Suprapubic skin (tissue), 4 donors: Measurements from ENCODE around the gene NAA80. TPM values are rescaled to one million over a fixed set of nuclear protein-coding genes. Genes with fewer than 3 reads are reported as not detected.
"Not testable (repeated sequence)": the region's sequence is repeated elsewhere in the genome, so short reads cannot be mapped to it uniquely, and the experiment has no call there.

Experiments
- DNase-seq, 2 donors: peaks; one replicate each; pipeline ENCODE4 v3.0.0-alpha.2; 2019; ENCODE audit warnings: low spot score in 2 of 2
- H3K27ac ChIP-seq: fragments of 200-600 bp; sonication (generic); one replicate; pipeline ENCODE4 v1.5.1; 2019
- H3K27me3 ChIP-seq: fragments of 200-600 bp; sonication (generic); one replicate; pipeline ENCODE4 v1.5.1; 2019
- H3K36me3 ChIP-seq: fragments of 200-600 bp; sonication (generic); one replicate; pipeline ENCODE4 v1.5.1; 2019
- H3K4me1 ChIP-seq: fragments of 200-600 bp; sonication (generic); one replicate; pipeline ENCODE4 v1.5.1; 2019
- H3K4me3 ChIP-seq: fragments of 200-600 bp; sonication (generic); one replicate; pipeline ENCODE4 v1.5.1; 2019; ENCODE audit warnings: mild to moderate bottlenecking
- H3K9me3 ChIP-seq: fragments of 200-600 bp; sonication (generic); one replicate; pipeline ENCODE4 v1.5.1; 2019
- EP300 ChIP-seq: sonication (generic); formaldehyde crosslinking; IDR thresholded peaks from one replicate; pipeline ENCODE4 v1.6.1; 2017; ENCODE audit warnings: antibody characterized with exemption
- POLR2A ChIP-seq, 2 donors: fragments of 450-650 bp; IDR thresholded peaks; one replicate each; pipeline ENCODE4 v1.6.1; 2017; ENCODE audit warnings: antibody characterized with exemption in 2 of 2, mild to moderate bottlenecking in 2 of 2, moderate library complexity in 2 of 2
- POLR2AphosphoS5 ChIP-seq, 3 donors: sonication (generic); formaldehyde crosslinking; IDR thresholded peaks; one replicate each; pipeline ENCODE4 v1.6.1; 2017; ENCODE audit warnings: antibody characterized with exemption in 3 of 3
- WGBS: methylation state at CpG from one replicate; pipeline ENCODE4 v1.1.5; 2018; 5-methylcytosine and 5-hydroxymethylcytosine counted together
- total RNA-seq, 4 donors: library from RNA; depleted of rRNA; stranded (reverse); fragments of >200 nt; gene quantifications; one replicate each; pipeline ENCODE4 v1.1.0, GENCODE V29; 2016
- TF ChIP-seq, protein P1 (sequence below), 2 donors: fragments of 200-600 bp in 1 of 2; fragments of 450-650 bp in 1 of 2; sonication (generic) in 1 of 2; IDR thresholded peaks; one replicate each; pipeline ENCODE4 v1.5.1; 2016 to 2019; ENCODE audit warnings: antibody characterized with exemption in 2 of 2, mild to moderate bottlenecking in 1 of 2, moderate library complexity in 1 of 2

Gene NAA80
- total RNA-seq, 4 donors from 2014 or later, result 19.5 to 23.4 (median 20.3) TPM

GRCh38 chr3:50265571-50265970, 33.6 kb downstream of the NAA80 start:
- H3K36me3 ChIP-seq, result no peaks in the 10 kb centered on the region
- H3K4me3 ChIP-seq, result no peak overlapping the region
- DNase-seq, result no peak
- peak overlapping the region; percentile 79 for H3K27ac ChIP-seq
- H3K4me1 ChIP-seq, result peaks cover 79% of the 10 kb centered on the region
- no peaks in the 10 kb centered on the region for H3K27me3 ChIP-seq
- WGBS, result no CpG with 5 or more reads among the region's 1 CpG
- H3K9me3 ChIP-seq, result no peaks in the 10 kb centered on the region
- TF ChIP-seq POLR2A (IDR thresholded peaks at IDR 0.05) (no peak), POLR2AphosphoS5 (IDR thresholded peaks at IDR 0.05) (no peak), EP300 (no peak)
- TF ChIP-seq, protein P1, sequence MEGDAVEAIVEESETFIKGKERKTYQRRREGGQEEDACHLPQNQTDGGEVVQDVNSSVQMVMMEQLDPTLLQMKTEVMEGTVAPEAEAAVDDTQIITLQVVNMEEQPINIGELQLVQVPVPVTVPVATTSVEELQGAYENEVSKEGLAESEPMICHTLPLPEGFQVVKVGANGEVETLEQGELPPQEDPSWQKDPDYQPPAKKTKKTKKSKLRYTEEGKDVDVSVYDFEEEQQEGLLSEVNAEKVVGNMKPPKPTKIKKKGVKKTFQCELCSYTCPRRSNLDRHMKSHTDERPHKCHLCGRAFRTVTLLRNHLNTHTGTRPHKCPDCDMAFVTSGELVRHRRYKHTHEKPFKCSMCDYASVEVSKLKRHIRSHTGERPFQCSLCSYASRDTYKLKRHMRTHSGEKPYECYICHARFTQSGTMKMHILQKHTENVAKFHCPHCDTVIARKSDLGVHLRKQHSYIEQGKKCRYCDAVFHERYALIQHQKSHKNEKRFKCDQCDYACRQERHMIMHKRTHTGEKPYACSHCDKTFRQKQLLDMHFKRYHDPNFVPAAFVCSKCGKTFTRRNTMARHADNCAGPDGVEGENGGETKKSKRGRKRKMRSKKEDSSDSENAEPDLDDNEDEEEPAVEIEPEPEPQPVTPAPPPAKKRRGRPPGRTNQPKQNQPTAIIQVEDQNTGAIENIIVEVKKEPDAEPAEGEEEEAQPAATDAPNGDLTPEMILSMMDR (IDR thresholded peaks at IDR 0.05), result no peak

- Histone ChIP-seq H3K27ac (peak overlapping the region; percentile 79), H3K4me3 (no peak overlapping the region), H3K27me3 (no peaks in the 10 kb centered on the region), H3K36me3 (no peaks in the 10 kb centered on the region), H3K9me3 (no peaks in the 10 kb centered on the region), H3K4me1 (peaks cover 79% of the 10 kb centered on the region)
- WGBS, result 64% methylated on average over 5 of the region's 7 CpGs
- DNase-seq, result no peak
- no peak for TF ChIP-seq EP300
- TF ChIP-seq, protein P1 (IDR thresholded peaks at IDR 0.05), result no peak
- no peak for TF ChIP-seq POLR2AphosphoS5 (IDR thresholded peaks at IDR 0.05)
- TF ChIP-seq POLR2A (IDR thresholded peaks at IDR 0.05), result no peak
Measured at GRCh38 chr3:50264964-50265485, 34.2 kb downstream of the NAA80 start.

DNA sequence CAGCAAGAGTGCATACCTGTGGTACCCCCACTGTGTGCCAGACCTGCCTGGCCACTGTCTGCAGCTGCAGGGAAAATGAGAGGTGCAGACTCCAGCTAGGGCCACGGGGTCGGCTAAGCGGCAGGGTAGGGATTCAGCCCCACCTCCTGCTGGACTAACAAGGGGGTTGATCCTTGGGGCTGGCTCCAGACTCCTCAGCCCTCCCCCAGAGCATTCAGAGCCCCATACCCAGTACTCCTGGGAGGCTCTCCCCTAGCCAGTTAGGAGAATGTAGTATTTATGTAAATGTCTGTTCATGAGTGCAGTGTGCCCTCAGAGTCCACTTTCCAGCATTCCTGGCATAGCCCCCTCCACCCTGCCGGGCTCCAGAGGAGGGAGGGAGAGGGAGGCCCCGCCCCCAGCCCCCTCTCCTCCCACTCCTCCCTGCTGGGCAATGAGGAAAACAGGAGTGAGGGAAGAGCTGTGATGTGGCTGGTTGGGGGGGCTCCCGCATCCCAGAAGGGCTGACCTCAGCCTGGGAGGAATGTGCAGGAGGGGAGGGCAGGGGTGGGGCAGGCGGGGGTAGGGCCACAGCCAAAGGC, 34.7 kb downstream of the NAA80 start:
- WGBS, result 24% methylated on average over 5 of the region's 7 CpGs
- Histone ChIP-seq H3K4me1 (peaks cover 79% of the 10 kb centered on the region), H3K27me3 (no peaks in the 10 kb centered on the region), H3K9me3 (no peaks in the 10 kb centered on the region), H3K4me3 (no peak overlapping the region), H3K36me3 (no peaks in the 10 kb centered on the region), H3K27ac (peak overlapping the region; percentile 79)
- TF ChIP-seq, protein P1 (IDR thresholded peaks at IDR 0.05), result no peak
- TF ChIP-seq EP300, result no peak
- no peak for TF ChIP-seq POLR2A (IDR thresholded peaks at IDR 0.05)
- no peak for TF ChIP-seq POLR2AphosphoS5 (IDR thresholded peaks at IDR 0.05)
- peak in 1 of 2 donors; percentile 84 for DNase-seq

DNA sequence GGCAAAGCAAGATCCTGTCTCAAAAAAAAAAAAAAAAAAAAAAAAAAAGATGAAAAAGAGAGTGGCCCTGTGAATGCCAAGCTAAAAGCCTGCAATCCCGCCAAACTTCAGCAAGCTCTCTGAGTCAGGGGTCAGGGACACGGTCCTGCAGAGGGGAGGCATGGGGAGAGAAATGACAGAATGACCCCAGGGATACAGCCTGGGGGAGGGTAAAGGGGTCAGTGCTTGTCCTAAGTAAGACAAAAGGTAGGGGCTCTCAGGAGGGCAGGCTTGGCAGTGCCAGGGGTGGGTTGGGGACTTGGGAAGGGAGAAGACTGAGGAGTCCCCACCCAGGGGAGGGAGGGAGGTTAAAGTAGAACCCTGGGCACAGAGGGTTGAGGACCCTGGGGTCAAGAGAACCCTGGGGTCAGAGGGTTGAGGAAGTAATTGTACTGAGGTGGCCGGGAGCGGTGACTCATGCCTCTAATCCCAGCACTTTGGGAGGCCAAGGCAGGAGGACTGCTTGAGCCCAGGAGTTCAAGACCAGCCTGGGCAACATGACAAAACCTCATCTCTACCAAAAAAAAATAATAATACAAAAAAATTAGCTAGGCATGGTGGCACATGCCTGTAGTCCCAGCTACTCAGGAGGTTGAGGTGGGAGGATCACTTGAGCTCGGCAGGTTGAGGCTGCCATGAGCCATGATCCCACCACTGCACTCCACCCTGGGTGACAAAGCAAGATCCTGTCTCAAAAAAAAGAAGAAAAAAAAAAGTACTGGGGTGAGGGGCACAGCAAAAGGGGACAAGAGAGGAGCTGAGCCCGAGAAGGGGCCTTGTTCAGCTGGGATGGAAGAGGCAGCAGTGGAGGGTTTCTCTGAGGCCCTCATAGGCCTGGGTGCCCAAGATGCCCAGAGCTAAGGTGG, 35.5 kb downstream of the NAA80 start:
- Histone ChIP-seq H3K9me3 (no peaks in the 10 kb centered on the region), H3K4me1 (peaks cover 79% of the 10 kb centered on the region), H3K36me3 (no peaks in the 10 kb centered on the region), H3K27ac (peak overlapping the region; percentile 68), H3K4me3 (no peak overlapping the region), H3K27me3 (no peaks in the 10 kb centered on the region)
- no peak for DNase-seq
- TF ChIP-seq POLR2A (IDR thresholded peaks at IDR 0.05) (no peak), POLR2AphosphoS5 (IDR thresholded peaks at IDR 0.05) (no peak), EP300 (no peak)
- TF ChIP-seq, protein P1 (IDR thresholded peaks at IDR 0.05), result no peak
- WGBS, result 62% methylated on average over 6 of the region's 6 CpGs

- H3K9me3 ChIP-seq, result no peaks in the 10 kb centered on the region
- TF ChIP-seq POLR2A (IDR thresholded peaks at IDR 0.05) (no peak), POLR2AphosphoS5 (IDR thresholded peaks at IDR 0.05) (no peak), EP300 (no peak)
- TF ChIP-seq, protein P1 (IDR thresholded peaks at IDR 0.05), result no peak
- peaks cover 79% of the 10 kb centered on the region for H3K4me1 ChIP-seq
- no peak overlapping the region for H3K4me3 ChIP-seq
- DNase-seq, result no peak
- H3K27me3 ChIP-seq, result no peaks in the 10 kb centered on the region
- H3K27ac ChIP-seq, result no peak overlapping the region
- peaks cover 7% of the 10 kb centered on the region for H3K36me3 ChIP-seq
- WGBS, result 90% methylated on average over 7 of the region's 7 CpGs
Measured at GRCh38 chr3:50262778-50263177, 36.4 kb downstream of the NAA80 start.

- H3K27ac ChIP-seq, DNase-seq, H3K27me3 ChIP-seq, H3K9me3 ChIP-seq, H3K4me3 ChIP-seq: not testable (repeated sequence)
- H3K4me1 ChIP-seq, result peaks cover 74% of the 10 kb centered on the region
- 92% methylated on average over 4 of the region's 4 CpGs for WGBS
- peaks cover 13% of the 10 kb centered on the region for H3K36me3 ChIP-seq
Measured at GRCh38 chr3:50262200-50262599, 37.0 kb downstream of the NAA80 start.
